IMR-90 (cell line): Measurements from ENCODE around the gene KRTAP19-1. TPM values are rescaled to one million over a fixed set of nuclear protein-coding genes. Genes with fewer than 3 reads are reported as not detected.

ENCODE experiments used
- ATAC-seq: fragments of 200-7000 bp; cut with Tn5 transposase; 2 replicates; pipeline ENCODE4 v1.9.1; 2020; ENCODE audit warnings: low read depth, mild to moderate bottlenecking, moderate library complexity
- BruUV-seq: library from RNA; stranded (reverse); fragments of 400-500 nt; replicated peaks from 2 replicates; lab custom pipeline; 2021; lab: Mats Ljungman, UMichigan
- CTCF ChIA-PET: fragments of 300-600 bp; formaldehyde crosslinking; extraction: SDS; loops from one replicate; lab custom pipeline; 2021; ENCODE audit warnings: antibody characterized with exemption; lab: Yijun Ruan, JAX
- POLR2A ChIA-PET: fragments of 300-600 bp; sonication (Branson Sonifier 250); formaldehyde crosslinking; loops from one replicate; lab custom pipeline; 2022; ENCODE audit warnings: antibody characterized with exemption; ENCODE audit not compliant: unreplicated experiment; lab: Charles Lee
- DNase-seq: peaks from one replicate; pipeline ENCODE4 v3.0.0; 2013
- H2AFZ ChIP-seq: replicated peaks from 2 replicates; pipeline ENCODE3; 2013; ENCODE audit warnings: low read length, mild to moderate bottlenecking; ENCODE audit not compliant: poor library complexity
- H2AK5ac ChIP-seq: 2 replicates; pipeline ENCODE4 v1.6.1; 2013; ENCODE audit warnings: low read depth, low read length, inconsistent platforms
- H2AK9ac ChIP-seq: replicated peaks from 2 replicates; pipeline ENCODE3; 2013; ENCODE audit warnings: mild to moderate bottlenecking, low read depth, low read length, moderate library complexity; ENCODE audit not compliant: poor library complexity
- H2BK120ac ChIP-seq: 2 replicates; pipeline ENCODE4 v1.6.1; 2013; ENCODE audit warnings: low read depth, low read length, inconsistent platforms
- H2BK15ac ChIP-seq: 3 replicates; pipeline ENCODE4 v1.6.1; 2013; ENCODE audit warnings: low read depth, low read length, inconsistent platforms
- H2BK20ac ChIP-seq: 2 replicates; pipeline ENCODE4 v1.6.1; 2013; ENCODE audit warnings: low read depth, mild to moderate bottlenecking, inconsistent platforms, low read length, moderate library complexity
- H2BK5ac ChIP-seq: 2 replicates; pipeline ENCODE4 v1.6.1; 2013; ENCODE audit warnings: mild to moderate bottlenecking, low read depth, low read length, inconsistent platforms; ENCODE audit not compliant: poor library complexity, severe bottlenecking
- H3K14ac ChIP-seq: replicated peaks from 2 replicates; pipeline ENCODE4 v1.6.1; 2013; ENCODE audit warnings: low read depth, low read length, inconsistent platforms
- H3K18ac ChIP-seq: 2 replicates; pipeline ENCODE4 v1.6.1; 2013; ENCODE audit warnings: low read depth, low read length, control low read depth
- H3K23ac ChIP-seq: 2 replicates; pipeline ENCODE4 v1.6.1; 2013; ENCODE audit warnings: low read depth, low read length, inconsistent platforms
- H3K27ac ChIP-seq: 2 replicates; pipeline ENCODE4 v1.5.1; 2013; ENCODE audit warnings: mild to moderate bottlenecking, control low read depth, low read length; ENCODE audit not compliant: insufficient read depth
- H3K27me3 ChIP-seq: 2 replicates; pipeline ENCODE4 v1.6.1; 2013; ENCODE audit warnings: low read length; ENCODE audit not compliant: control insufficient read depth, insufficient read depth
- H3K36me3 ChIP-seq: 2 replicates; pipeline ENCODE4 v1.6.1; 2013; ENCODE audit warnings: low read length, mixed read lengths; ENCODE audit not compliant: control insufficient read depth, insufficient read depth
- H3K4ac ChIP-seq: 2 replicates; pipeline ENCODE4 v1.6.1; 2013; ENCODE audit warnings: low read depth, low read length, inconsistent platforms
- H3K4me1 ChIP-seq: 2 replicates; pipeline ENCODE4 v1.6.1; 2013; ENCODE audit warnings: low read length, mixed read lengths; ENCODE audit not compliant: control insufficient read depth, insufficient read depth
- H3K4me2 ChIP-seq: 2 replicates; pipeline ENCODE4 v1.6.1; 2013; ENCODE audit warnings: low read depth, mild to moderate bottlenecking, control low read depth, low read length, moderate library complexity
- H3K4me3 ChIP-seq: 2 replicates; pipeline ENCODE4 v1.5.1; 2013; ENCODE audit warnings: low read depth, mild to moderate bottlenecking, control low read depth, low read length, moderate library complexity; ENCODE audit not compliant: insufficient read depth
- H3K56ac ChIP-seq: 2 replicates; pipeline ENCODE4 v1.6.1; 2013; ENCODE audit warnings: low read length, inconsistent platforms; ENCODE audit not compliant: insufficient read depth; ENCODE audit errors: extremely low read depth
- H3K79me1 ChIP-seq, 2 experiments: 2 replicates each; pipeline ENCODE4 v1.6.1; 2013; ENCODE audit warnings: low read length in 2 of 2, inconsistent platforms in 1 of 2, low read depth in 1 of 2
- H3K9ac ChIP-seq: 2 replicates; pipeline ENCODE4 v1.6.1; 2013; ENCODE audit warnings: low read depth, low read length, control low read depth
- H3K9me1 ChIP-seq: 2 replicates; pipeline ENCODE4 v1.6.1; 2013; ENCODE audit warnings: low read length, inconsistent platforms; ENCODE audit not compliant: insufficient read depth
- H3K9me3 ChIP-seq: 2 replicates; pipeline ENCODE4 v1.6.1; 2013; ENCODE audit warnings: low read length; ENCODE audit not compliant: control insufficient read depth, insufficient read depth
- H4K20me1 ChIP-seq: 2 replicates; pipeline ENCODE4 v1.6.1; 2013; ENCODE audit warnings: low read length, inconsistent platforms; ENCODE audit not compliant: insufficient read depth
- H4K5ac ChIP-seq: 2 replicates; pipeline ENCODE4 v1.6.1; 2013; ENCODE audit warnings: mild to moderate bottlenecking, low read depth, low read length, control low read depth
- H4K8ac ChIP-seq, 2 experiments: 2 replicates each; pipeline ENCODE4 v1.6.1; 2013; ENCODE audit warnings: low read depth in 2 of 2, low read length in 2 of 2, control low read depth in 1 of 2, inconsistent platforms in 1 of 2
- H4K91ac ChIP-seq: 2 replicates; pipeline ENCODE4 v1.6.1; 2013; ENCODE audit warnings: low read depth, low read length, inconsistent platforms; ENCODE audit not compliant: insufficient read depth
- CEBPB ChIP-seq: IDR thresholded peaks from 2 replicates; pipeline ENCODE4 v1.6.1; 2012; ENCODE audit warnings: low read depth, low read length, improper control_type of control experiment
- CHD1 ChIP-seq: IDR thresholded peaks from 2 replicates; pipeline ENCODE4 v1.6.1; 2012; ENCODE audit warnings: low read depth, low read length, improper control_type of control experiment
- CTCF ChIP-seq: conservative IDR thresholded peaks from 2 replicates; pipeline ENCODE4 v1.5.1; 2012; ENCODE audit warnings: mild to moderate bottlenecking, low read depth, low read length, improper control_type of control experiment
- ELK1 ChIP-seq: fragments of 150-350 bp; IDR thresholded peaks from 2 replicates; pipeline ENCODE4 v1.6.1; 2016; ENCODE audit warnings: low read depth, mild to moderate bottlenecking, low read length, moderate library complexity, borderline replicate concordance
- FOS ChIP-seq: fragments of 150-350 bp; IDR thresholded peaks from 2 replicates; pipeline ENCODE4 v1.6.1; 2016; ENCODE audit warnings: low read depth, low read length
- MAFK ChIP-seq: IDR thresholded peaks from 2 replicates; pipeline ENCODE4 v1.6.1; 2012; ENCODE audit warnings: low read depth, low read length, improper control_type of control experiment
- MAZ ChIP-seq: IDR thresholded peaks from 2 replicates; pipeline ENCODE4 v1.6.1; 2012; ENCODE audit warnings: low read depth, mild to moderate bottlenecking, low read length, improper control_type of control experiment, moderate library complexity, borderline replicate concordance
- MXI1 ChIP-seq: IDR thresholded peaks from 2 replicates; pipeline ENCODE4 v1.6.1; 2012; ENCODE audit warnings: low read depth, mild to moderate bottlenecking, low read length, moderate library complexity, borderline replicate concordance
- POLR2A ChIP-seq: IDR thresholded peaks from 2 replicates; pipeline ENCODE4 v1.6.1; 2012; ENCODE audit warnings: mild to moderate bottlenecking, low read depth, low read length
- RAD21 ChIP-seq: IDR thresholded peaks from 2 replicates; pipeline ENCODE4 v1.6.1; 2012; ENCODE audit warnings: low read length, improper control_type of control experiment
- RCOR1 ChIP-seq: IDR thresholded peaks from 2 replicates; pipeline ENCODE4 v1.6.1; 2012; ENCODE audit warnings: mild to moderate bottlenecking, low read length, improper control_type of control experiment; ENCODE audit not compliant: insufficient replicate concordance
- RFX5 ChIP-seq: IDR thresholded peaks from 2 replicates; pipeline ENCODE4 v1.8.0; 2012; ENCODE audit warnings: low read depth, mild to moderate bottlenecking, low read length, moderate library complexity
- SMC3 ChIP-seq: fragments of 150-350 bp; IDR thresholded peaks from 2 replicates; pipeline ENCODE4 v1.6.1; 2016; ENCODE audit warnings: low read depth, mild to moderate bottlenecking, antibody characterized with exemption, low read length, moderate library complexity
- USF2 ChIP-seq: fragments of 150-350 bp; IDR thresholded peaks from 2 replicates; pipeline ENCODE4 v1.6.1; 2017; ENCODE audit warnings: mild to moderate bottlenecking, antibody characterized with exemption, low read length, low read depth
- WGBS, 2 experiments: methylation state at CpG; one replicate each; pipeline versions ENCODE4 v1.1.5 to v1.1.7; 2013; ENCODE audit warnings: missing lambda C conversion rate in 2 of 2; ENCODE audit not compliant: insufficient read length in 1 of 2; ENCODE audit errors: extremely low coverage in 2 of 2; 5-methylcytosine and 5-hydroxymethylcytosine counted together
- dilution Hi-C: fragments of 300-500 bp; cut with HindIII; formaldehyde crosslinking; loops from one replicate; pipeline ENCODE4 v1.14.3; 2018; ENCODE audit warnings: low sequenced_read_pairs; ENCODE audit not compliant: unreplicated experiment
- in situ Hi-C: fragments of 300-500 bp; cut with MboI; formaldehyde crosslinking; loops from 3 replicates; pipeline ENCODE4 v1.14.3; 2019; ENCODE audit warnings: low sequenced_read_pairs, inconsistent platforms, mixed read lengths
- intact Hi-C: fragments of 100-400 bp; cut with micrococcal nuclease; formaldehyde crosslinking; loops from 2 replicates; pipeline ENCODE4 v1.10.0; 2022
- polyA plus RNA-seq, 3 experiments: library from polyadenylated mRNA; depleted of rRNA; stranded (reverse); fragments of >200 nt; gene quantifications; 2 replicates each; pipeline ENCODE4 v1.2.3, GENCODE V29; 2012; ENCODE audit warnings: low replicate concordance in 1 of 3
- total RNA-seq: library from RNA; depleted of rRNA; stranded (reverse); fragments of >200 nt; gene quantifications from 2 replicates; pipeline ENCODE4 v1.2.3, GENCODE V29; 2012

Gene KRTAP19-1
- total and polyA plus RNA-seq, 2 of the 4 experiments (the other 2 are of a cell fraction) = not detected

GRCh38 chr21:30518876-30519275, 38.7 kb upstream of the KRTAP19-1 start:
- BruUV-seq = no TSS peak
- H4K20me1 ChIP-seq = no peaks in the 10 kb centered on the region
- no peak overlapping the region for H2AK9ac ChIP-seq
- no peak overlapping the region for H3K4me2 ChIP-seq
- H2BK15ac ChIP-seq = no peak overlapping the region
- DNase-seq (no peak), ATAC-seq (no peak)
- H3K27me3 ChIP-seq = no peaks in the 10 kb centered on the region
- H3K4me1 ChIP-seq = no peaks in the 10 kb centered on the region
- TF ChIP-seq MAZ (no peak), CHD1 (no peak), MXI1 (no peak), CTCF (no peak), CEBPB (no peak), FOS (no peak), SMC3 (no peak), ELK1 (no peak), POLR2A (no peak), USF2 (no peak), RAD21 (no peak), RFX5 (no peak), RCOR1 (no peak), MAFK (no peak)
- no peak overlapping the region for H3K23ac ChIP-seq
- H3K56ac ChIP-seq = no peak overlapping the region
- ChIA-PET POLR2A (no interaction called here), CTCF (no interaction called here)
- no peaks in the 10 kb centered on the region for H3K79me1 ChIP-seq
- H3K4me3 ChIP-seq = no peak overlapping the region
- intact Hi-C loops = no loop called here
- no peak overlapping the region for H2BK20ac ChIP-seq
- no peak overlapping the region for H2BK120ac ChIP-seq
- no peak overlapping the region for H4K5ac ChIP-seq
- no peak overlapping the region for H4K8ac ChIP-seq
- no peaks in the 10 kb centered on the region for H3K9me1 ChIP-seq
- dilution Hi-C loops = no loop called here
- no peaks in the 10 kb centered on the region for H3K36me3 ChIP-seq
- no peak overlapping the region for H3K9ac ChIP-seq
- H2AFZ ChIP-seq = no peak overlapping the region
- no peak overlapping the region for H4K91ac ChIP-seq
- no peak overlapping the region for H3K27ac ChIP-seq
- H2BK5ac ChIP-seq = no peak overlapping the region
- WGBS, 2 experiments = no CpG with 5 or more reads among the region's 1 CpG
- no peak overlapping the region for H3K4ac ChIP-seq
- H3K14ac ChIP-seq = no peak overlapping the region
- H2AK5ac ChIP-seq = no peak overlapping the region
- peaks cover 10% of the 10 kb centered on the region for H3K9me3 ChIP-seq
- in situ Hi-C loops = no loop called here
- H3K18ac ChIP-seq = no peak overlapping the region
